T-helper 1 cell treated with Interleukin-12 subunit alpha and Interleukin-12 subunit beta and Interleukin-4 antibody, amounts not matched to agents 30 μg/mL and 1 μg/mL, for 36 hours (primary cell): ENCODE measurements around the gene PDCD6IP.
"Not testable (repeated sequence)": the region's sequence is repeated elsewhere in the genome, so short reads cannot be mapped to it uniquely, and the experiment has no call there.

Source experiments
- H3K27ac Mint-ChIP-seq: one replicate; pipeline ENCODE4 v1.8.0; 2021; ENCODE audit warnings: mild to moderate bottlenecking, mixed read lengths
- H3K27me3 Mint-ChIP-seq: one replicate; pipeline ENCODE4 v1.8.0; 2021; ENCODE audit warnings: low read depth, mixed read lengths
- H3K36me3 Mint-ChIP-seq: one replicate; pipeline ENCODE4 v1.8.0; 2021; ENCODE audit warnings: low read depth, mixed read lengths
- H3K4me1 Mint-ChIP-seq: one replicate; pipeline ENCODE4 v1.8.0; 2021; ENCODE audit warnings: low read depth, mixed read lengths
- H3K4me3 Mint-ChIP-seq: one replicate; pipeline ENCODE4 v1.8.0; 2021; ENCODE audit warnings: mild to moderate bottlenecking, moderate library complexity, mixed read lengths
- H3K9me3 Mint-ChIP-seq: one replicate; pipeline ENCODE4 v1.8.0; 2021; ENCODE audit warnings: mixed read lengths

The PDCD6IP gene

GRCh38 chr3:33798418-33799201, at the start of gene PDCD6IP:
Gene PDCD6IP, plus strand, starts transcription at chr3:33798630. Its CDS starts 99 bp downstream, at chr3:33798729.
- Mint-ChIP-seq H3K27ac (peak within 1 kb of the TSS; percentile 94), H3K36me3 (peaks cover 12% of the 10 kb centered on the region), H3K9me3 (no peaks in the 10 kb centered on the region), H3K27me3 (no peaks in the 10 kb centered on the region), H3K4me3 (peak within 1 kb of the TSS; percentile 98), H3K4me1 (peaks cover 42% of the 10 kb centered on the region)

GRCh38 chr3:33749546-33750210, 48.8 kb upstream of the PDCD6IP start:
- H3K27me3 Mint-ChIP-seq = peaks cover 4% of the 10 kb centered on the region
- peaks cover 7% of the 10 kb centered on the region for H3K9me3 Mint-ChIP-seq
- H3K4me3 Mint-ChIP-seq = no peak overlapping the region
- no peaks in the 10 kb centered on the region for H3K36me3 Mint-ChIP-seq
- H3K4me1 Mint-ChIP-seq = no peaks in the 10 kb centered on the region
- no peak overlapping the region for H3K27ac Mint-ChIP-seq

- Mint-ChIP-seq H3K27me3 (peaks cover 4% of the 10 kb centered on the region), H3K27ac (no peak overlapping the region), H3K4me3 (no peak overlapping the region), H3K36me3 (no peaks in the 10 kb centered on the region), H3K9me3 (peaks cover 12% of the 10 kb centered on the region), H3K4me1 (no peaks in the 10 kb centered on the region)
Observed at GRCh38 chr3:33750211-33750548, 48.2 kb upstream of the PDCD6IP start.

- H3K36me3 Mint-ChIP-seq = no peaks in the 10 kb centered on the region
- H3K9me3 Mint-ChIP-seq = peaks cover 12% of the 10 kb centered on the region
- H3K27ac Mint-ChIP-seq = no peak overlapping the region
- no peaks in the 10 kb centered on the region for H3K4me1 Mint-ChIP-seq
- H3K4me3 Mint-ChIP-seq = no peak overlapping the region
- peaks cover 4% of the 10 kb centered on the region for H3K27me3 Mint-ChIP-seq
Observed at GRCh38 chr3:33751336-33751735, 47.1 kb upstream of the PDCD6IP start.

GRCh38 chr3:33754391-33754790, 44.0 kb upstream of the PDCD6IP start:
- not testable (repeated sequence) for H3K4me1 Mint-ChIP-seq, H3K4me3 Mint-ChIP-seq, H3K27me3 Mint-ChIP-seq, H3K36me3 Mint-ChIP-seq, H3K27ac Mint-ChIP-seq
- peaks cover 12% of the 10 kb centered on the region for H3K9me3 Mint-ChIP-seq

GRCh38 chr3:33758281-33758680, 40.1 kb upstream of the PDCD6IP start:
- H3K4me3 Mint-ChIP-seq = no peak overlapping the region
- H3K27ac Mint-ChIP-seq = no peak overlapping the region
- no peaks in the 10 kb centered on the region for H3K4me1 Mint-ChIP-seq
- H3K27me3 Mint-ChIP-seq = no peaks in the 10 kb centered on the region
- no peaks in the 10 kb centered on the region for H3K36me3 Mint-ChIP-seq
- H3K9me3 Mint-ChIP-seq = peaks cover 12% of the 10 kb centered on the region

- Mint-ChIP-seq H3K36me3 (no peaks in the 10 kb centered on the region), H3K27me3 (no peaks in the 10 kb centered on the region), H3K4me3 (no peak overlapping the region), H3K27ac (no peak overlapping the region), H3K9me3 (peaks cover 12% of the 10 kb centered on the region), H3K4me1 (no peaks in the 10 kb centered on the region)
Observed at GRCh38 chr3:33758864-33759263, 39.6 kb upstream of the PDCD6IP start.

GRCh38 chr3:33768578-33769330, 29.7 kb upstream of the PDCD6IP start:
- Mint-ChIP-seq H3K27ac (no peak overlapping the region), H3K4me3 (no peak overlapping the region), H3K9me3 (no peaks in the 10 kb centered on the region), H3K36me3 (no peaks in the 10 kb centered on the region), H3K27me3 (peaks cover 4% of the 10 kb centered on the region), H3K4me1 (no peaks in the 10 kb centered on the region)

GRCh38 chr3:33773637-33774036, 24.8 kb upstream of the PDCD6IP start:
- Mint-ChIP-seq H3K9me3 (no peaks in the 10 kb centered on the region), H3K27me3 (peaks cover 9% of the 10 kb centered on the region), H3K4me3 (no peak overlapping the region), H3K27ac (no peak overlapping the region), H3K4me1 (no peaks in the 10 kb centered on the region), H3K36me3 (no peaks in the 10 kb centered on the region)

- Mint-ChIP-seq H3K4me1 (no peaks in the 10 kb centered on the region), H3K9me3 (no peaks in the 10 kb centered on the region), H3K4me3 (no peak overlapping the region), H3K36me3 (no peaks in the 10 kb centered on the region), H3K27me3 (peaks cover 14% of the 10 kb centered on the region), H3K27ac (no peak overlapping the region)
Observed at GRCh38 chr3:33775363-33775762, 23.1 kb upstream of the PDCD6IP start.

GRCh38 chr3:33777996-33778395, 20.4 kb upstream of the PDCD6IP start:
- H3K4me3 Mint-ChIP-seq = no peak overlapping the region
- H3K27ac Mint-ChIP-seq = no peak overlapping the region
- no peaks in the 10 kb centered on the region for H3K36me3 Mint-ChIP-seq
- no peaks in the 10 kb centered on the region for H3K9me3 Mint-ChIP-seq
- H3K27me3 Mint-ChIP-seq = peaks cover 16% of the 10 kb centered on the region
- H3K4me1 Mint-ChIP-seq = no peaks in the 10 kb centered on the region

GRCh38 chr3:33779751-33780150, 18.7 kb upstream of the PDCD6IP start:
- Mint-ChIP-seq H3K9me3 (no peaks in the 10 kb centered on the region), H3K27me3 (peaks cover 12% of the 10 kb centered on the region), H3K27ac (no peak overlapping the region), H3K4me3 (no peak overlapping the region), H3K36me3 (no peaks in the 10 kb centered on the region), H3K4me1 (no peaks in the 10 kb centered on the region)

- H3K9me3 Mint-ChIP-seq, H3K36me3 Mint-ChIP-seq, H3K4me3 Mint-ChIP-seq, H3K27ac Mint-ChIP-seq, H3K4me1 Mint-ChIP-seq: not testable (repeated sequence)
- peaks cover 12% of the 10 kb centered on the region for H3K27me3 Mint-ChIP-seq
Observed at GRCh38 chr3:33781413-33781812, 17.0 kb upstream of the PDCD6IP start.

GRCh38 chr3:33786565-33787327, 11.7 kb upstream of the PDCD6IP start:
- H3K4me3 Mint-ChIP-seq = no peak overlapping the region
- peaks cover 2% of the 10 kb centered on the region for H3K4me1 Mint-ChIP-seq
- H3K27ac Mint-ChIP-seq = no peak overlapping the region
- no peaks in the 10 kb centered on the region for H3K9me3 Mint-ChIP-seq
- no peaks in the 10 kb centered on the region for H3K36me3 Mint-ChIP-seq
- peaks cover 21% of the 10 kb centered on the region for H3K27me3 Mint-ChIP-seq
